Measurements from ENCODE around the gene ARHGAP42.

DNA sequence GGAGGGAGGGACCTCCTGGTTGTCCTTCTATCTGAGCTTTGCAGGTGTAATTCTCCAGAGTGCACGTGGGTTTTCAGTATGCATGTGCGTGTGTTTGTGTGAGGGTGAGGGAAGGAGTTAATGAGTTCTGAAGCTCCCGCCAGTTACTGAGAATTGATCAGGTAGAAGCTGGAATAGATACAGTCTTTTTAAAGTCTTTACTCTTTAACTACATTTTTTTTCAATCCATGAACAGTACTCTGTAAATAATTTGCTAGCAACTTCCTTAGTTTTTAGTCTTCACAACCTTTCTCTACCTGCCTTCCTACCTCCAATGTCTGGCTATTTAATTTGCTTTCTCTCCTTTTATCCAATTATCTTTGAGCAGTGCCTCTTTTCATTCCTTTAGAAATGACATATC lies 25.5 kb downstream of the ARHGAP42 start:
- TF ChIP-seq CTCF (IDR thresholded peaks at IDR 0.05; ENCODE audit: borderline replicate concordance, extremely low read depth, low read length, poor library complexity, severe bottlenecking) (no peak), EZH2 (IDR thresholded peaks at IDR 0.05; ENCODE audit: borderline replicate concordance, low read depth, low read length, severe bottlenecking) (no peak)

All from DND-41 (cell line).